Spleen (tissue), 11 donors: ENCODE results near the gene PNMA8C. TPM values are rescaled to one million over a fixed set of nuclear protein-coding genes. Genes with fewer than 3 reads are reported as not detected.
A peak's percentile ranks its signal among the peaks of the same experiment; 100 is the strongest.

ENCODE experiments used
- DNase-seq: peaks from one replicate; pipeline ENCODE4 v3.0.0-alpha.2; 2020
- H3K27ac ChIP-seq, 8 donors: fragments of 200-600 bp; sonication (generic) in 7 of 8; 1 replicate in 4 of 8; 2 replicates in 4 of 8; pipeline versions ENCODE4 v1.5.0 to v1.8.0; 2016 to 2021; ENCODE audit warnings: inconsistent platforms in 4 of 8, mild to moderate bottlenecking in 4 of 8, moderate library complexity in 1 of 8
- H3K27me3 ChIP-seq, 7 donors: fragments of 200-600 bp; sonication (generic) in 6 of 7; replicated peaks in 1 of 7; 1 replicate in 4 of 7; 2 replicates in 3 of 7; pipeline versions ENCODE4 v1.5.0 to v1.8.0; 2016 to 2021; ENCODE audit warnings: inconsistent platforms in 3 of 7, mild to moderate bottlenecking in 1 of 7
- H3K36me3 ChIP-seq, 6 donors: fragments of 200-600 bp; sonication (generic) in 5 of 6; 1 replicate in 4 of 6; 2 replicates in 2 of 6; pipeline versions ENCODE4 v1.5.0 to v1.8.0; 2016 to 2021; ENCODE audit warnings: inconsistent platforms in 2 of 6
- H3K4me1 ChIP-seq, 6 donors: fragments of 200-600 bp; sonication (generic) in 5 of 6; 1 replicate in 3 of 6; 2 replicates in 3 of 6; pipeline versions ENCODE4 v1.5.0 to v1.8.0; 2016 to 2021; ENCODE audit warnings: inconsistent platforms in 3 of 6
- H3K4me3 ChIP-seq, 8 donors: fragments of 200-600 bp; sonication (generic) in 7 of 8; 1 replicate in 4 of 8; 2 replicates in 4 of 8; pipeline versions ENCODE4 v1.5.0 to v1.8.0; 2016 to 2021; ENCODE audit warnings: inconsistent platforms in 4 of 8, mild to moderate bottlenecking in 4 of 8, moderate library complexity in 2 of 8
- H3K9me3 ChIP-seq, 8 donors: fragments of 200-600 bp; sonication (generic) in 7 of 8; 1 replicate in 4 of 8; 2 replicates in 4 of 8; pipeline versions ENCODE4 v1.5.0 to v1.8.0; 2016 to 2021; ENCODE audit warnings: inconsistent platforms in 4 of 8
- CTCF ChIP-seq, 11 experiments: fragments of 200-600 bp in 7 of 11; fragments of 450-650 bp in 4 of 11; sonication (generic) in 4 of 11; IDR thresholded peaks in 8 of 11; conservative IDR thresholded peaks in 3 of 11; 1 replicate in 7 of 11; 2 replicates in 4 of 11; pipeline versions ENCODE4 v1.4.0 to v1.8.0; 2016 to 2021; ENCODE audit warnings: antibody characterized with exemption in 11 of 11, inconsistent platforms in 4 of 11, mild to moderate bottlenecking in 1 of 11
- POLR2A ChIP-seq, 3 donors: fragments of 450-650 bp; IDR thresholded peaks; one replicate each; pipeline ENCODE4 v1.5.1; 2017; ENCODE audit warnings: antibody characterized with exemption in 3 of 3, mild to moderate bottlenecking in 1 of 3
- POLR2AphosphoS5 ChIP-seq, 3 donors: sonication (generic); formaldehyde crosslinking; IDR thresholded peaks; one replicate each; pipeline ENCODE4 v1.5.1; 2017; ENCODE audit warnings: antibody characterized with exemption in 3 of 3
- WGBS, 5 donors: extraction: QIAGEN DNeasy Blood & Tissue Kit in 3 of 5; methylation state at CpG; one replicate each; pipeline versions ENCODE4 v1.1.5 to v1.1.7; 2013 to 2018; 5-methylcytosine and 5-hydroxymethylcytosine counted together
- intact Hi-C: fragments of 100-400 bp; cut with DNase I; formaldehyde crosslinking; loops from one replicate; pipeline ENCODE4 v1.15.0; 2023; ENCODE audit warnings: low total_unique reads
- polyA plus RNA-seq, 3 donors: library from polyadenylated mRNA; stranded (reverse); fragments of 200-250 nt; gene quantifications; one replicate each; pipeline ENCODE4 v1.2.1, GENCODE V29; 2013
- total RNA-seq, 7 donors: library from RNA; depleted of rRNA in 3 of 7; stranded (reverse); fragments of >200 nt in 3 of 7; fragmentation: NEBNext Ultra II Directional in 4 of 7; extraction: Animal tissue kit (Norgen Biotek cat#: 25700) in 4 of 7; gene quantifications; one replicate each; pipeline versions ENCODE4 v1.1.0 to v1.2.1, GENCODE V29; 2016 to 2021
- donor health status: healthy with polysubstance abuse.
- donor health status: DM: no; HTN: no; CAD: no; lungs with moderate emphysema.
- donor health status: DM: no; HTN: no; CAD: no.
- donor health status: Bipolar disorder and iron deficiency.
- donor health status: healthy.
- donor health status: DM: no; HTN: no; CAD: no.
- donor health status: DM: yes; HTN: yes; CAD: no.

The PNMA8C gene
- total and polyA plus RNA-seq, 10 donors: 0.03 TPM; not detected in 9

- no peak overlapping the region for H3K4me3 ChIP-seq
- TF ChIP-seq POLR2AphosphoS5 (IDR thresholded peaks at IDR 0.05) (no peak), POLR2A (IDR thresholded peaks at IDR 0.05) (no peak), CTCF (IDR thresholded peaks at IDR 0.05 in 8 of 11, conservative IDR thresholded peaks at IDR 0.05 in 3 of 11) (no peak)
- no peak overlapping the region for H3K27ac ChIP-seq
- no peaks in the 10 kb centered on the region for H3K27me3 ChIP-seq
- 57 to 68% (median 60%) methylated on average over 7 of the region's 7 CpGs for WGBS, 5 donors
- H3K36me3 ChIP-seq: no peaks in the 10 kb centered on the region
- no peak for DNase-seq
- no peaks in the 10 kb centered on the region for H3K4me1 ChIP-seq
- intact Hi-C loops: no loop called here
- H3K9me3 ChIP-seq: peaks cover 0 to 11% (median 9%) of the 10 kb centered on the region in 8 donors
Observed at GRCh38 chr19:46449228-46449627, 20.5 kb upstream of the PNMA8C start.

GRCh38 chr19:46448601-46449000 lies 19.9 kb upstream of the PNMA8C start:
- no peak overlapping the region for H3K4me3 ChIP-seq
- no peaks in the 10 kb centered on the region for H3K4me1 ChIP-seq
- H3K9me3 ChIP-seq: peaks cover 0 to 11% (median 9%) of the 10 kb centered on the region in 8 donors
- intact Hi-C loops: no loop called here
- no peak overlapping the region for H3K27ac ChIP-seq
- 88 to 96% (median 92%) methylated on average over 10 of the region's 10 CpGs for WGBS, 5 donors
- no peaks in the 10 kb centered on the region for H3K27me3 ChIP-seq
- no peaks in the 10 kb centered on the region for H3K36me3 ChIP-seq
- no peak for TF ChIP-seq POLR2A (IDR thresholded peaks at IDR 0.05)
- TF ChIP-seq POLR2AphosphoS5 (IDR thresholded peaks at IDR 0.05): no peak
- no peak for TF ChIP-seq CTCF (IDR thresholded peaks at IDR 0.05 in 8 of 11, conservative IDR thresholded peaks at IDR 0.05 in 3 of 11)
- no peak for DNase-seq

- Histone ChIP-seq H3K27ac (peak overlapping the region in 1 of 8 donors; percentile 8), H3K4me1 (peaks cover 0 to 6% (median 4%) of the 10 kb centered on the region in 6 donors), H3K27me3 (no peaks in the 10 kb centered on the region), H3K9me3 (peaks cover 0 to 11% (median 9%) of the 10 kb centered on the region in 8 donors), H3K36me3 (no peaks in the 10 kb centered on the region), H3K4me3 (no peak overlapping the region)
- no peak for DNase-seq
- 34 to 53% (median 46%) methylated on average over 2 to 5 of the region's 5 CpGs for WGBS, 5 donors
- no peak for TF ChIP-seq POLR2AphosphoS5 (IDR thresholded peaks at IDR 0.05)
- intact Hi-C loops: no loop called here
Observed at GRCh38 chr19:46447824-46448223, 19.1 kb upstream of the PNMA8C start.

GRCh38 chr19:46447006-46447405 lies 18.3 kb upstream of the PNMA8C start:
- no peaks in the 10 kb centered on the region for H3K27me3 ChIP-seq
- WGBS, 5 donors: 35 to 48% (median 37%) methylated on average over 3 of the region's 3 CpGs
- no peak for DNase-seq
- peaks cover 0 to 8% (median 6%) of the 10 kb centered on the region in 6 donors for H3K4me1 ChIP-seq
- H3K4me3 ChIP-seq: no peak overlapping the region
- H3K9me3 ChIP-seq: peaks cover 0 to 11% (median 9%) of the 10 kb centered on the region in 8 donors
- TF ChIP-seq CTCF (IDR thresholded peaks at IDR 0.05 in 8 of 11, conservative IDR thresholded peaks at IDR 0.05 in 3 of 11) (no peak), POLR2AphosphoS5 (IDR thresholded peaks at IDR 0.05) (no peak), POLR2A (IDR thresholded peaks at IDR 0.05) (no peak)
- H3K27ac ChIP-seq: no peak overlapping the region
- H3K36me3 ChIP-seq: no peaks in the 10 kb centered on the region
- intact Hi-C loops: no loop called here

- no peaks in the 10 kb centered on the region for H3K27me3 ChIP-seq
- no peak overlapping the region for H3K27ac ChIP-seq
- no peak for DNase-seq
- H3K4me1 ChIP-seq: peaks cover 0 to 8% (median 6%) of the 10 kb centered on the region in 6 donors
- no peaks in the 10 kb centered on the region for H3K36me3 ChIP-seq
- no peak overlapping the region for H3K4me3 ChIP-seq
- whole genome bisulfite sequencing, 5 donors: 83 to 88% (median 85%) methylated on average over 13 to 15 of the region's 15 CpGs
- no peak for TF ChIP-seq POLR2AphosphoS5 (IDR thresholded peaks at IDR 0.05)
- TF ChIP-seq CTCF (IDR thresholded peaks at IDR 0.05 in 8 of 11, conservative IDR thresholded peaks at IDR 0.05 in 3 of 11): no peak
- TF ChIP-seq POLR2A (IDR thresholded peaks at IDR 0.05): no peak
- intact Hi-C loops: no loop called here
- H3K9me3 ChIP-seq: peaks cover 0 to 11% (median 9%) of the 10 kb centered on the region in 8 donors
Observed at GRCh38 chr19:46446021-46446420, 17.3 kb upstream of the PNMA8C start.
